DLD1 (cell line): Measurements from ENCODE around the gene CCDC39.

Source experiments
- in situ Hi-C: cut with HindIII; loops from 2 replicates; pipeline ENCODE4 v1.10.0; 2017; ENCODE audit warnings: low sequenced_read_pairs

CCDC39 gene

GRCh38 chr3:180679178-180680096 lies at the start of gene CCDC39:
TSS of gene CCDC39 (minus strand) at chr3:180679489. CDS start at chr3:180679380, 109 bp downstream.
- in situ Hi-C loops, result no loop called here

GRCh38 chr3:180720012-180720411 lies 40.7 kb upstream of the CCDC39 start:
- in situ Hi-C loops, result no loop called here

- in situ Hi-C loops, result no loop called here
Observed at GRCh38 chr3:180707896-180708295, 28.6 kb upstream of the CCDC39 start.

- in situ Hi-C loops, result no loop called here
Observed at GRCh38 chr3:180705619-180706018, 26.3 kb upstream of the CCDC39 start.

- in situ Hi-C loops, result no loop called here
Observed at GRCh38 chr3:180704532-180704931, 25.2 kb upstream of the CCDC39 start.

GRCh38 chr3:180700941-180701340 lies 21.7 kb upstream of the CCDC39 start:
- in situ Hi-C loops, result no loop called here

GRCh38 chr3:180698760-180699270 lies 19.5 kb upstream of the CCDC39 start:
- in situ Hi-C loops, result no loop called here

GRCh38 chr3:180694321-180694720 lies 15.0 kb upstream of the CCDC39 start:
- in situ Hi-C loops, result no loop called here

GRCh38 chr3:180693656-180694055 lies 14.4 kb upstream of the CCDC39 start:
- in situ Hi-C loops, result no loop called here

GRCh38 chr3:180690061-180690460 lies 10.8 kb upstream of the CCDC39 start:
- in situ Hi-C loops, result no loop called here

GRCh38 chr3:180684807-180685206 lies 5.5 kb upstream of the CCDC39 start:
- in situ Hi-C loops, result no loop called here

- in situ Hi-C loops, result no loop called here
Observed at GRCh38 chr3:180683816-180684215, 4.5 kb upstream of the CCDC39 start.

- in situ Hi-C loops, result no loop called here
Observed at GRCh38 chr3:180680097-180680430, 775 bp upstream of the CCDC39 start.

- in situ Hi-C loops, result no loop called here
Observed at GRCh38 chr3:180678231-180678630, 1.1 kb downstream of the CCDC39 start.

GRCh38 chr3:180661444-180661843 lies 17.8 kb downstream of the CCDC39 start:
- in situ Hi-C loops, result no loop called here

- in situ Hi-C loops, result no loop called here
Observed at GRCh38 chr3:180657094-180657493, 22.2 kb downstream of the CCDC39 start.

GRCh38 chr3:180656406-180656805 lies 22.9 kb downstream of the CCDC39 start:
- in situ Hi-C loops, result no loop called here

- in situ Hi-C loops, result no loop called here
Observed at GRCh38 chr3:180646187-180646790, 33.0 kb downstream of the CCDC39 start.

GRCh38 chr3:180640987-180641386 lies 38.3 kb downstream of the CCDC39 start:
- in situ Hi-C loops, result no loop called here

- in situ Hi-C loops, result no loop called here
Observed at GRCh38 chr3:180633722-180634121, 45.6 kb downstream of the CCDC39 start.

- in situ Hi-C loops, result no loop called here
Observed at GRCh38 chr3:180631317-180631716, 48.0 kb downstream of the CCDC39 start.

- in situ Hi-C loops, result no loop called here
Observed at GRCh38 chr3:180630371-180630770, 48.9 kb downstream of the CCDC39 start.
